AG09309 (cell line): ENCODE data around the gene ATF7IP.

Experiments used
- DNase-seq: peaks from one replicate; pipeline ENCODE4 v3.0.0-alpha.2; 2010; ENCODE audit warnings: low read depth
- H3K4me3 ChIP-seq: 2 replicates; pipeline ENCODE4 v1.5.1; 2011; ENCODE audit warnings: mild to moderate bottlenecking, low read depth, low read length, moderate library complexity; ENCODE audit not compliant: control insufficient read depth
- TF ChIP-seq, protein P1 (sequence below): IDR thresholded peaks from 2 replicates; pipeline ENCODE4 v1.5.1; 2011; ENCODE audit warnings: mild to moderate bottlenecking, low read depth, low read length, inconsistent platforms; ENCODE audit not compliant: insufficient read depth, control insufficient read depth; ENCODE audit errors: missing control alignments

ATF7IP gene

GRCh38 chr12:14452865-14453264 lies 87.4 kb downstream of the ATF7IP start:
- TF ChIP-seq, protein P1, sequence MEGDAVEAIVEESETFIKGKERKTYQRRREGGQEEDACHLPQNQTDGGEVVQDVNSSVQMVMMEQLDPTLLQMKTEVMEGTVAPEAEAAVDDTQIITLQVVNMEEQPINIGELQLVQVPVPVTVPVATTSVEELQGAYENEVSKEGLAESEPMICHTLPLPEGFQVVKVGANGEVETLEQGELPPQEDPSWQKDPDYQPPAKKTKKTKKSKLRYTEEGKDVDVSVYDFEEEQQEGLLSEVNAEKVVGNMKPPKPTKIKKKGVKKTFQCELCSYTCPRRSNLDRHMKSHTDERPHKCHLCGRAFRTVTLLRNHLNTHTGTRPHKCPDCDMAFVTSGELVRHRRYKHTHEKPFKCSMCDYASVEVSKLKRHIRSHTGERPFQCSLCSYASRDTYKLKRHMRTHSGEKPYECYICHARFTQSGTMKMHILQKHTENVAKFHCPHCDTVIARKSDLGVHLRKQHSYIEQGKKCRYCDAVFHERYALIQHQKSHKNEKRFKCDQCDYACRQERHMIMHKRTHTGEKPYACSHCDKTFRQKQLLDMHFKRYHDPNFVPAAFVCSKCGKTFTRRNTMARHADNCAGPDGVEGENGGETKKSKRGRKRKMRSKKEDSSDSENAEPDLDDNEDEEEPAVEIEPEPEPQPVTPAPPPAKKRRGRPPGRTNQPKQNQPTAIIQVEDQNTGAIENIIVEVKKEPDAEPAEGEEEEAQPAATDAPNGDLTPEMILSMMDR, result no peak
- H3K4me3 ChIP-seq, result no peak overlapping the region
- no peak for DNase-seq

- TF ChIP-seq, protein P1, result peak; percentile 39
- H3K4me3 ChIP-seq, result no peak overlapping the region
- no peak for DNase-seq
These were observed 88.8 kb downstream of the ATF7IP start for GRCh38 chr12:14454098-14454907.

GRCh38 chr12:14460212-14460841 lies 94.8 kb downstream of the ATF7IP start:
- no peak overlapping the region for H3K4me3 ChIP-seq
- TF ChIP-seq, protein P1, result no peak

GRCh38 chr12:14471497-14471896 lies 106.0 kb downstream of the ATF7IP start:
- H3K4me3 ChIP-seq, result no peak overlapping the region
- DNase-seq, result no peak
- TF ChIP-seq, protein P1, result no peak

More at GRCh38 chr12:14460212-14460841, 94.8 kb downstream of the ATF7IP start:
- no peak for DNase-seq

DNA sequence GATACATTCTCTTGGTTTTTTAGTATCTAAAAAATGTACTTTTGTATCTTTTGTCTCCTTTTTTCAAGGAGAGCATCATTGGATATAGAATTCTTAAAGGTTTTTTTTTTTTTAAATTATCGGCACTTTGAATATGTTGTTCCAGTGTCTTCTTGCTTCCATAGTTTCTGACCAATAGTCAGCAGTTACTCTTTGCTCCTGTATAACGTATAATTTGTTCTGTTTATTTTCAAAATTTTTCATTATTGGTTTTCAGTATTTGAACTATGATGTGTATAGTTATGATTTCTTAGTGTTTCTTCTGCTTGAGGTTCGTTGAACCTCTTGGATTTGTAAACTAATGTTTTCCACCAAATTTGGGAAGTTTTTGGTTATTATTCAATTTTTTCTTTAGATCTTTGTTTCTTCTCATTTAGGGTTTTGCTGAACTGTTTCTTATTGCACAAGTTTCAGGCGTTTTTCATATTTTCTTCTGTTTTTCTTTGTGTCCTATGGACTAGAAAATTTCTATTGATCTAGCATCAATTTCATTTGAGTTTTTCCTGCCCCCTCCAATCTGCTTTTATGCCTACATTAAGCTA lies 108.3 kb downstream of the ATF7IP start:
- TF ChIP-seq, protein P1, result no peak
- no peak overlapping the region for H3K4me3 ChIP-seq
- no peak for DNase-seq

DNA sequence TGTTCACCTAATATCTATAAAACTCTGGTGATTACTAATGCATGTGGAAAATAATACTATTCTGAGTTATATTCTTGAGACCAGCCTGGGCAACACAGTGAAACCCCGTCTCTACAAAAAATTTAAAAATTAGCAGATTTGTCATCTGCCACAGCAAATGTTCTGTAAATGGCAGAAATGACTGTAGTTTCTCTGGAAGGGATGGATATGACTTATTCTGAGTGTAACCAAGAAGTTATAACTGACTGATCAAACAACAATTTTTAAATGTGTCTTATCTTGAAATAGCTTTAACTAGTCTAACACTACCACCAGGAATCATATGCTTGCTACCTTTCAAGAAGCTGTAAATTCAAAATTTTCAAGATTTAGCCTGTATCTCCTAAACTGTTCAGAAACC lies 113.5 kb downstream of the ATF7IP start:
- TF ChIP-seq, protein P1, result no peak
- H3K4me3 ChIP-seq, result no peak overlapping the region

More for the DNA sequence above, 113.5 kb downstream of the ATF7IP start:
- no peak for DNase-seq
